GM12878 (cell line): ENCODE results near the gene GSPT1. TPM values are rescaled to one million over a fixed set of nuclear protein-coding genes. Genes with fewer than 3 reads are reported as not detected.

ENCODE experiments used
- GABPA ChIP-seq: IDR thresholded peaks from 2 replicates; pipeline ENCODE4 v1.6.1; 2014; ENCODE audit warnings: antibody characterized with exemption, low read depth, mild to moderate bottlenecking, inconsistent platforms
- HDGF ChIP-seq: fragments of 450-650 bp; IDR thresholded peaks from 2 replicates; pipeline ENCODE4 v1.6.1; 2016; ENCODE audit warnings: antibody characterized with exemption
- JUNB ChIP-seq: IDR thresholded peaks from 2 replicates; pipeline ENCODE4 v1.6.1; 2016; ENCODE audit warnings: antibody characterized with exemption, mild to moderate bottlenecking
- MXI1 ChIP-seq: fragments of 150-350 bp; IDR thresholded peaks from 2 replicates; pipeline ENCODE4 v1.6.1; 2011; ENCODE audit warnings: low read depth, mild to moderate bottlenecking, inconsistent platforms, low read length, improper control_type of control experiment
- POLR2AphosphoS2 ChIP-seq: IDR thresholded peaks from 2 replicates; pipeline ENCODE4 v1.6.1; 2011; ENCODE audit warnings: low read depth, mild to moderate bottlenecking, low read length, improper control_type of control experiment, moderate library complexity
- RB1 ChIP-seq: fragments of 450-650 bp; formaldehyde crosslinking; IDR thresholded peaks from 2 replicates; pipeline ENCODE4 v1.6.1; 2017; ENCODE audit warnings: mild to moderate bottlenecking, borderline replicate concordance
- SMAD1 ChIP-seq: fragments of 450-650 bp; IDR thresholded peaks from 2 replicates; pipeline ENCODE4 v1.6.1; 2018; ENCODE audit warnings: mild to moderate bottlenecking, low read depth; ENCODE audit not compliant: partially characterized antibody
- ZSCAN29 ChIP-seq: fragments of 450-650 bp; IDR thresholded peaks from 2 replicates; pipeline ENCODE4 v1.6.1; 2017; ENCODE audit warnings: mild to moderate bottlenecking, moderate library complexity
- polyA plus RNA-seq, 11 experiments: library from polyadenylated mRNA; depleted of rRNA in 4 of 11; unstranded in 6 of 11; stranded (reverse) in 5 of 11; fragments of >200 nt; fragmentation: Nextera tagmentation in 4 of 11; fragmentation: Illumina TruSeq in 1 of 11; extraction: Ambion mirVana in 4 of 11; extraction: Trizol in 1 of 11; gene quantifications; 1 replicate in 1 of 11; 2 replicates in 10 of 11; pipeline versions ENCODE4 v1.2.1 to v1.2.3, GENCODE V29; 2011 to 2016; ENCODE audit warnings: inconsistent platforms in 2 of 11, missing spikeins in 2 of 11, low read depth in 1 of 11
- total RNA-seq, 4 experiments: library from RNA; depleted of rRNA in 3 of 4; stranded (reverse); fragments of >200 nt in 3 of 4; fragmentation: Illumina TruSeq in 1 of 4; extraction: Trizol in 1 of 4; gene quantifications; 2 replicates each; pipeline versions ENCODE4 v1.2.1 to v1.2.3, GENCODE V29; 2013 to 2021
- TF ChIP-seq, protein P1 (sequence below): fragments of 450-650 bp; formaldehyde crosslinking; IDR thresholded peaks from 2 replicates; pipeline ENCODE4 v1.5.0; 2022; ENCODE audit warnings: mild to moderate bottlenecking, missing genetic modification characterization

GSPT1 gene
- total and polyA plus RNA-seq, 10 of the 15 experiments (the other 5 are each of a cell fraction or from before 2014, with no cell fraction given) = 46.7 to 181 (median 99.6) TPM

DNA sequence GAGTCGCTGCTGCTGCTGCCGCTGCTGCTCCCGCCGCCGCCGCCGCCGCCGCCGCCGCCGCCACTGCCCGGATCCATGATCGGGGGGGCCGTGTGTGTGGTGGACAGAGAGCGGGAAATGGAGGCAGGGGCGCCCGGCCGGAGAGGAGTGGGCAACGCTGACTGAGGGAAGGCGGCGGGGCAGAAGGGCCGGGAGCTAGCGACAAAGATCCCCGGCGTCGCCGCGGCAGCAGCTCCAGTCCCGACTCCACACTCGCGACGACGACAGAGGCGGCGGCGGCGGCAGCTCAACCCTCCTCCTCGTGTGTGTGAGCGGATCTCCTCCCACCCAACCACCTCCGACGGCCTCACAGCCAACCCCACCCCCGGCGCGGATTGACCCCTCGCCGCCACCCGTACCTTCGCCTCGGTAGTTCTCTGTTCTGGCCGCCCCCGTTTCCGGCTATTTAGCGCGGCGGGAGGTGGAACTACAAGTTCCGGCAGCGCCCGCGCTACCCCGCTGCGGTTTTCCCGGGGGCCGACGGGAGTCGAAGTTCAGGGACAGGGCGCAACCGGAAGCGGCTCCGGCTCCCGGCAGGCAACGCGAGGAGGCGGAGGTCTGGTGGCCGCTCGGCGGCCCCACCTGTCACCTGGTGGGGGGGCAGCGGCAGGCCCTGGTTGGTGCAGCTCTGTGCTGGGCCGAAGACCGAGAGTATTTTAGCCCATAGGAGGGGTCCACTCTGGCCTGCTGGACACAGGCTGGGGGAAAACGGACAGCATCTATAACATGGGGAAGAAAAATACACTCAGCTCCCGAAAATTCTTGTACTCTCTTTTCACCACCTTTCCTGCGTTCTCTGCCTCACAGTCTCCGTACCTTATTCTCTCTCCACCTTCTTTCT lies at the start of gene GSPT1 (continued):
- TF ChIP-seq, protein P1, sequence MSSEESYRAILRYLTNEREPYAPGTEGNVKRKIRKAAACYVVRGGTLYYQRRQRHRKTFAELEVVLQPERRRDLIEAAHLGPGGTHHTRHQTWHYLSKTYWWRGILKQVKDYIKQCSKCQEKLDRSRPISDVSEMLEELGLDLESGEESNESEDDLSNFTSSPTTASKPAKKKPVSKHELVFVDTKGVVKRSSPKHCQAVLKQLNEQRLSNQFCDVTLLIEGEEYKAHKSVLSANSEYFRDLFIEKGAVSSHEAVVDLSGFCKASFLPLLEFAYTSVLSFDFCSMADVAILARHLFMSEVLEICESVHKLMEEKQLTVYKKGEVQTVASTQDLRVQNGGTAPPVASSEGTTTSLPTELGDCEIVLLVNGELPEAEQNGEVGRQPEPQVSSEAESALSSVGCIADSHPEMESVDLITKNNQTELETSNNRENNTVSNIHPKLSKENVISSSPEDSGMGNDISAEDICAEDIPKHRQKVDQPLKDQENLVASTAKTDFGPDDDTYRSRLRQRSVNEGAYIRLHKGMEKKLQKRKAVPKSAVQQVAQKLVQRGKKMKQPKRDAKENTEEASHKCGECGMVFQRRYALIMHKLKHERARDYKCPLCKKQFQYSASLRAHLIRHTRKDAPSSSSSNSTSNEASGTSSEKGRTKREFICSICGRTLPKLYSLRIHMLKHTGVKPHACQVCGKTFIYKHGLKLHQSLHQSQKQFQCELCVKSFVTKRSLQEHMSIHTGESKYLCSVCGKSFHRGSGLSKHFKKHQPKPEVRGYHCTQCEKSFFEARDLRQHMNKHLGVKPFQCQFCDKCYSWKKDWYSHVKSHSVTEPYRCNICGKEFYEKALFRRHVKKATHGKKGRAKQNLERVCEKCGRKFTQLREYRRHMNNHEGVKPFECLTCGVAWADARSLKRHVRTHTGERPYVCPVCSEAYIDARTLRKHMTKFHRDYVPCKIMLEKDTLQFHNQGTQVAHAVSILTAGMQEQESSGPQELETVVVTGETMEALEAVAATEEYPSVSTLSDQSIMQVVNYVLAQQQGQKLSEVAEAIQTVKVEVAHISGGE (CRISPR knock-in tag) = peak; percentile 42; the same call in 1 of the 2 replicates
- TF ChIP-seq RB1 (peak; percentile 64), HDGF (peak; percentile 87), GABPA (peak; percentile 88), ZSCAN29 (no peak; the same call in 1 of the 2 replicates), POLR2AphosphoS2 (peak; percentile 56; the same call in 1 of the 2 replicates), JUNB (no peak; the same call in 1 of the 2 replicates), SMAD1 (no peak), MXI1 (peak; percentile 77)
